Measurements from ENCODE around the gene LRRC2.

- TF ChIP-seq CTCF (IDR thresholded peaks at IDR 0.05), result no peak
- TF ChIP-seq EZH2phosphoT487 (IDR thresholded peaks at IDR 0.05), result no peak
- no peak for TF ChIP-seq EZH2 (IDR thresholded peaks at IDR 0.05)
Measured at GRCh38 chr3:46612324-46612723, 46.2 kb upstream of the LRRC2 start, which contains the start of gene FAM240A.
